ENCODE measurements around the gene DYRK3.
A peak's percentile ranks its signal among the peaks of the same experiment; 100 is the strongest.
"Not testable (repeated sequence)": the region's sequence is repeated elsewhere in the genome, so short reads cannot be mapped to it uniquely, and the experiment has no call there.

DYRK3 gene

GRCh38 chr1:206633708-206634121 lies 1.6 kb upstream of the DYRK3 start:
- DNase-seq: no peak

GRCh38 chr1:206634365-206635079 lies 814 bp upstream of the DYRK3 start:
- DNase-seq: peak; percentile 74

- DNase-seq: no peak
Measured at GRCh38 chr1:206635978-206636345, 626 bp downstream of the DYRK3 start.

GRCh38 chr1:206636671-206637070 lies 1.3 kb downstream of the DYRK3 start:
- no peak for DNase-seq

GRCh38 chr1:206637605-206638004 lies 2.3 kb downstream of the DYRK3 start:
- DNase-seq: no peak

GRCh38 chr1:206642074-206642473 lies 6.7 kb downstream of the DYRK3 start:
- DNase-seq: not testable (repeated sequence)

- no peak for DNase-seq
Measured at GRCh38 chr1:206643118-206643698, 7.9 kb downstream of the DYRK3 start.

- DNase-seq: no peak
Measured at GRCh38 chr1:206646504-206646903, 11.2 kb downstream of the DYRK3 start.

GRCh38 chr1:206647224-206647623 lies 11.9 kb downstream of the DYRK3 start:
- no peak for DNase-seq

- no peak for DNase-seq
Measured at GRCh38 chr1:206649261-206649921, 14.1 kb downstream of the DYRK3 start.

GRCh38 chr1:206651014-206651413 lies 15.7 kb downstream of the DYRK3 start:
- DNase-seq: no peak

- no peak for DNase-seq
Measured at GRCh38 chr1:206651958-206652890, 16.9 kb downstream of the DYRK3 start.

- DNase-seq: no peak
Measured at GRCh38 chr1:206653715-206654459, 18.6 kb downstream of the DYRK3 start.

- DNase-seq: no peak
Measured at GRCh38 chr1:206654828-206655227, 19.5 kb downstream of the DYRK3 start.

- no peak for DNase-seq
Measured at GRCh38 chr1:206655471-206655882, 20.1 kb downstream of the DYRK3 start.

- DNase-seq: no peak
Measured at GRCh38 chr1:206656936-206657335, 21.6 kb downstream of the DYRK3 start.

- DNase-seq: no peak
Measured at GRCh38 chr1:206657751-206658150, 22.4 kb downstream of the DYRK3 start.

GRCh38 chr1:206658264-206658980 lies 23.1 kb downstream of the DYRK3 start:
- peak; percentile 54 for DNase-seq

- DNase-seq: no peak
Measured at GRCh38 chr1:206658981-206659273, 23.6 kb downstream of the DYRK3 start.

GRCh38 chr1:206660136-206660535 lies 24.8 kb downstream of the DYRK3 start:
- no peak for DNase-seq

- DNase-seq: no peak
Measured at GRCh38 chr1:206661161-206661820, 26.0 kb downstream of the DYRK3 start.
